GM18517 (cell line): ENCODE measurements around the gene DCTN5.

Experiments used
- ATAC-seq: cut with Tn5 transposase; IDR thresholded peaks from one replicate; pipeline ENCODE4 v1.9.1; 2021; ENCODE audit warnings: mild to moderate bottlenecking, moderate library complexity; ENCODE audit not compliant: unreplicated experiment

Gene DCTN5

GRCh38 chr16:23651943-23652468 is 10.7 kb downstream of the DCTN5 start:
- no peak for ATAC-seq

- ATAC-seq = no peak
These were observed 22.7 kb downstream of the DCTN5 start for GRCh38 chr16:23663918-23664317.

GRCh38 chr16:23666571-23667354 is 25.5 kb downstream of the DCTN5 start:
- no peak for ATAC-seq

GRCh38 chr16:23667355-23667659 is 26.0 kb downstream of the DCTN5 start:
- no peak for ATAC-seq

GRCh38 chr16:23668225-23668624 is 27.0 kb downstream of the DCTN5 start:
- ATAC-seq = no peak

GRCh38 chr16:23668873-23669272 is 27.6 kb downstream of the DCTN5 start:
- no peak for ATAC-seq

- ATAC-seq = peak; percentile 87
These were observed 29.0 kb downstream of the DCTN5 start for GRCh38 chr16:23670137-23670776.

GRCh38 chr16:23673971-23674614 is 32.8 kb downstream of the DCTN5 start:
- ATAC-seq = no peak

GRCh38 chr16:23676924-23677480 is 35.7 kb downstream of the DCTN5 start:
- ATAC-seq = no peak

- peak; percentile 68 for ATAC-seq
These were observed 37.4 kb downstream of the DCTN5 start, which contains the start of gene PLK1 for GRCh38 chr16:23678430-23679273. Gene PLK1 (plus strand): TSS chr16:23678889. CDS start chr16:23678933, 44 bp downstream.

GRCh38 chr16:23679274-23679985 is 38.2 kb downstream of the DCTN5 start:
- ATAC-seq = no peak

GRCh38 chr16:23679986-23680336 is 38.7 kb downstream of the DCTN5 start:
- ATAC-seq = no peak

GRCh38 chr16:23682181-23682580 is 40.9 kb downstream of the DCTN5 start:
- ATAC-seq = no peak

- no peak for ATAC-seq
These were observed 42.2 kb downstream of the DCTN5 start for GRCh38 chr16:23683487-23683886.

GRCh38 chr16:23687034-23687808 is 46.0 kb downstream of the DCTN5 start:
- no peak for ATAC-seq

- no peak for ATAC-seq
These were observed 48.3 kb downstream of the DCTN5 start for GRCh38 chr16:23689442-23690187.

- no peak for ATAC-seq
These were observed 49.7 kb downstream of the DCTN5 start for GRCh38 chr16:23690771-23691482.
